DND-41 (cell line): ENCODE data around the gene ZNF366.

Source experiments
- ATAC-seq: fragments of 200-7000 bp; cut with Tn5 transposase; 3 replicates; pipeline ENCODE4 v1.9.1; 2021; ENCODE audit warnings: low read depth; ENCODE audit not compliant: insufficient read depth
- DNase-seq: peaks from one replicate; pipeline ENCODE4 v3.0.0-alpha.2; 2020
- H2AFZ ChIP-seq: 2 replicates; pipeline ENCODE4 v1.6.0; 2012; ENCODE audit warnings: low read depth, low read length
- H3K27ac ChIP-seq: 2 replicates; pipeline ENCODE4 v1.5.1; 2012; ENCODE audit warnings: low read length, inconsistent platforms
- H3K27me3 ChIP-seq: fragments of 200-600 bp; sonication (generic); 2 replicates; pipeline ENCODE4 v1.6.0; 2012; ENCODE audit warnings: low read length, mild to moderate bottlenecking, inconsistent platforms; ENCODE audit not compliant: insufficient read depth, poor library complexity
- H3K36me3 ChIP-seq: 2 replicates; pipeline ENCODE4 v1.5.1; 2012; ENCODE audit warnings: low read length, inconsistent platforms; ENCODE audit not compliant: insufficient read depth
- H3K4me1 ChIP-seq: 2 replicates; pipeline ENCODE4 v1.5.1; 2012; ENCODE audit warnings: mild to moderate bottlenecking, low read length; ENCODE audit not compliant: insufficient read depth
- H3K4me2 ChIP-seq: 2 replicates; pipeline ENCODE4 v1.6.0; 2012; ENCODE audit warnings: mild to moderate bottlenecking, moderate library complexity, low read length, inconsistent platforms; ENCODE audit not compliant: insufficient read depth
- H3K4me3 ChIP-seq, 2 experiments: fragments of 200-600 bp in 1 of 2; shearing (Covaris generic) in 1 of 2; 2 replicates each; pipeline ENCODE4 v1.5.1; 2012 to 2016; ENCODE audit warnings: inconsistent platforms in 2 of 2, low read length in 2 of 2, mild to moderate bottlenecking in 2 of 2, low read depth in 1 of 2, moderate library complexity in 1 of 2
- H3K79me2 ChIP-seq: 2 replicates; pipeline ENCODE4 v1.6.0; 2012; ENCODE audit warnings: low read length, inconsistent platforms; ENCODE audit not compliant: insufficient read depth
- H3K9ac ChIP-seq: 2 replicates; pipeline ENCODE4 v1.6.0; 2012; ENCODE audit warnings: low read depth, mild to moderate bottlenecking, inconsistent platforms, low read length, moderate library complexity
- H3K9me3 ChIP-seq: 2 replicates; pipeline ENCODE4 v1.5.1; 2012; ENCODE audit warnings: low read length, moderate library complexity, mild to moderate bottlenecking, inconsistent platforms; ENCODE audit not compliant: insufficient read depth, severe bottlenecking
- H4K20me1 ChIP-seq: 2 replicates; pipeline ENCODE4 v1.6.0; 2012; ENCODE audit warnings: low read length; ENCODE audit not compliant: insufficient read depth
- EZH2 ChIP-seq: IDR thresholded peaks from 3 replicates; pipeline ENCODE4 v1.6.1; 2012; ENCODE audit warnings: borderline replicate concordance, low read depth, mild to moderate bottlenecking, moderate library complexity, low read length, inconsistent platforms; ENCODE audit not compliant: severe bottlenecking
- TF ChIP-seq, protein P1 (sequence below): IDR thresholded peaks from 2 replicates; pipeline ENCODE4 v1.5.1; 2012; ENCODE audit warnings: borderline replicate concordance, low read length, moderate library complexity, mild to moderate bottlenecking; ENCODE audit not compliant: poor library complexity, severe bottlenecking; ENCODE audit errors: extremely low read depth

Gene ZNF366

DNA sequence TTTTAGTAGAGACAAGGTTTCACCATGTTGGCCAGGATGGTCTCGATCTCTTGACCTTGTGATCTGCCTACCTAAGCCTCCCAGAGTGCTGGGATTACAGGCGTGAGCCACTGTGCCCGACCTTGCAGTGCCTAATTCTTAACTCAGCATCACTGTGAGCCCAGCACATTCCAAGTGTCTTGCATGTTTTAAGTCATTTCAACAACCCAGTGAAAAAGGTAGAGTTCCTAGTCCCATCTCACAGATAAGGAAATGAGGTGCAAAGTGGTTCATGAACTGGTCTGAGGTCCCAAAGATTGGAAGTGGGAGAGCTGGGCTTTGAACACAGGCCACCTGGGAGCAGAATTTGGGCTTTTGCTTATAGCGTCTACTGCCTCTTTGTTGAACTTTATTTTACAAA, 68.0 kb downstream of the ZNF366 start:
- no peak overlapping the region for H2AFZ ChIP-seq
- no peaks in the 10 kb centered on the region for H3K9me3 ChIP-seq
- H3K4me1 ChIP-seq, result no peaks in the 10 kb centered on the region
- no peak overlapping the region for H3K4me2 ChIP-seq
- ATAC-seq, result no peak
- TF ChIP-seq EZH2, result no peak
- TF ChIP-seq, protein P1, sequence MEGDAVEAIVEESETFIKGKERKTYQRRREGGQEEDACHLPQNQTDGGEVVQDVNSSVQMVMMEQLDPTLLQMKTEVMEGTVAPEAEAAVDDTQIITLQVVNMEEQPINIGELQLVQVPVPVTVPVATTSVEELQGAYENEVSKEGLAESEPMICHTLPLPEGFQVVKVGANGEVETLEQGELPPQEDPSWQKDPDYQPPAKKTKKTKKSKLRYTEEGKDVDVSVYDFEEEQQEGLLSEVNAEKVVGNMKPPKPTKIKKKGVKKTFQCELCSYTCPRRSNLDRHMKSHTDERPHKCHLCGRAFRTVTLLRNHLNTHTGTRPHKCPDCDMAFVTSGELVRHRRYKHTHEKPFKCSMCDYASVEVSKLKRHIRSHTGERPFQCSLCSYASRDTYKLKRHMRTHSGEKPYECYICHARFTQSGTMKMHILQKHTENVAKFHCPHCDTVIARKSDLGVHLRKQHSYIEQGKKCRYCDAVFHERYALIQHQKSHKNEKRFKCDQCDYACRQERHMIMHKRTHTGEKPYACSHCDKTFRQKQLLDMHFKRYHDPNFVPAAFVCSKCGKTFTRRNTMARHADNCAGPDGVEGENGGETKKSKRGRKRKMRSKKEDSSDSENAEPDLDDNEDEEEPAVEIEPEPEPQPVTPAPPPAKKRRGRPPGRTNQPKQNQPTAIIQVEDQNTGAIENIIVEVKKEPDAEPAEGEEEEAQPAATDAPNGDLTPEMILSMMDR, result no peak
- no peak overlapping the region for H3K27ac ChIP-seq
- H3K27me3 ChIP-seq, result peaks cover 6% of the 10 kb centered on the region
- no peak overlapping the region for H3K9ac ChIP-seq
- no peak overlapping the region for H3K4me3 ChIP-seq
- H4K20me1 ChIP-seq, result no peaks in the 10 kb centered on the region
- H3K36me3 ChIP-seq, result no peaks in the 10 kb centered on the region
- no peaks in the 10 kb centered on the region for H3K79me2 ChIP-seq
- DNase-seq, result no peak

DNA sequence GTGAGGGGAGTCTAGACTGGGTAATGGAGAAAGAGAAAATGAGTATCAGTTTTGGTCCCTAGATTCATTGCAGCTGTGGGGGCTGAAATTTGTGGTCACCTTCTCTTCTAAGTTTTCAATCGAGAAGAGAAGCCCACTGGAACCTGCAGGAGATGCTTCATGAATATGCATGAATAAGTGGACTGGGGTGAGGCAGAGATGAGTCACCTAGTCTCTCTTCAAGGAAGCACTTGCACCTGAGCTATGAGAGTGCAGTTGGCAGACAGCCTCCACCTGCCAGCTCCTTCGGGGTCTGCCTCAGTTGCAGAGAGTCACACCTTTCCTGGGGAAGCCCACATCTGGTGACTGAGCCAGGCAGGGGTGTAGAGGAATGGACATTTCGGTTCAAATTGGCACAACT, 69.1 kb downstream of the ZNF366 start:
- H3K27me3 ChIP-seq, result peaks cover 6% of the 10 kb centered on the region
- H4K20me1 ChIP-seq, result no peaks in the 10 kb centered on the region
- H3K9me3 ChIP-seq, result no peaks in the 10 kb centered on the region
- no peaks in the 10 kb centered on the region for H3K79me2 ChIP-seq
- H3K36me3 ChIP-seq, result no peaks in the 10 kb centered on the region
- no peak overlapping the region for H3K9ac ChIP-seq
- no peak overlapping the region for H3K27ac ChIP-seq
- no peak for TF ChIP-seq EZH2
- TF ChIP-seq, protein P1, result no peak
- no peaks in the 10 kb centered on the region for H3K4me1 ChIP-seq
- H2AFZ ChIP-seq, result no peak overlapping the region
- no peak overlapping the region for H3K4me2 ChIP-seq
- ATAC-seq (no peak), DNase-seq (no peak)
- H3K4me3 ChIP-seq, result no peak overlapping the region

- Histone ChIP-seq H3K9me3 (no peaks in the 10 kb centered on the region), H3K27me3 (peaks cover 6% of the 10 kb centered on the region), H2AFZ (no peak overlapping the region), H3K27ac (no peak overlapping the region), H4K20me1 (no peaks in the 10 kb centered on the region), H3K4me2 (no peak overlapping the region), H3K4me3 (no peak overlapping the region), H3K4me1 (no peaks in the 10 kb centered on the region), H3K36me3 (no peaks in the 10 kb centered on the region), H3K9ac (no peak overlapping the region), H3K79me2 (no peaks in the 10 kb centered on the region)
- DNase-seq (no peak), ATAC-seq (no peak)
- TF ChIP-seq, protein P1, result no peak
- no peak for TF ChIP-seq EZH2
These were observed 70.3 kb downstream of the ZNF366 start for GRCh38 chr5:72436796-72437471.
